Activated CD4-positive, alpha-beta T cell treated with anti-CD3 and anti-CD28 coated beads for 36 hours (primary cell): ENCODE results near the gene CHI3L1. TPM values are rescaled to one million over a fixed set of nuclear protein-coding genes. Genes with fewer than 3 reads are reported as not detected.

ENCODE experiments used
- ATAC-seq: fragments of 200-7000 bp; cut with Tn5 transposase; one replicate; pipeline ENCODE4 v1.10.0; 2021; ENCODE audit warnings: mild to moderate bottlenecking, moderate library complexity
- CTCF ChIA-PET: fragments of 350-600 bp; sonication (Branson Sonifier 250); formaldehyde crosslinking; loops from one replicate; lab custom pipeline; 2021; ENCODE audit warnings: antibody characterized with exemption; lab: Charles Lee
- POLR2A ChIA-PET: fragments of 350-600 bp; sonication (Branson Sonifier 250); formaldehyde crosslinking; loops from one replicate; lab custom pipeline; 2021; ENCODE audit warnings: antibody characterized with exemption, inconsistent platforms; lab: Charles Lee
- DNase-seq: peaks from one replicate; pipeline ENCODE4 v3.0.0-alpha.2; 2020
- H3K27ac Mint-ChIP-seq: one replicate; pipeline ENCODE4 v1.8.0; 2021; ENCODE audit warnings: mixed read lengths
- H3K27me3 Mint-ChIP-seq: one replicate; pipeline ENCODE4 v1.8.0; 2021; ENCODE audit warnings: mixed read lengths
- H3K36me3 Mint-ChIP-seq: one replicate; pipeline ENCODE4 v1.8.0; 2021; ENCODE audit warnings: low read depth, mixed read lengths
- H3K4me1 Mint-ChIP-seq: one replicate; pipeline ENCODE4 v1.8.0; 2021; ENCODE audit warnings: mixed read lengths
- H3K4me3 Mint-ChIP-seq: one replicate; pipeline ENCODE4 v1.8.0; 2021; ENCODE audit warnings: mild to moderate bottlenecking, moderate library complexity, mixed read lengths
- H3K9me3 Mint-ChIP-seq: one replicate; pipeline ENCODE4 v1.8.0; 2021; ENCODE audit warnings: low read depth, mixed read lengths
- intact Hi-C, 2 experiments: fragments of 100-400 bp; cut with DNase I in 1 of 2; cut with micrococcal nuclease in 1 of 2; formaldehyde crosslinking; loops; one replicate each; pipeline versions ENCODE4 v1.14.2 to v1.15.1; 2022 to 2024; cut with DNase I, micrococcal nuclease
- total RNA-seq, 2 experiments: library from RNA; stranded (reverse); gene quantifications; one replicate each; pipeline ENCODE4 v1.2.3, GENCODE V29; 2021

Gene CHI3L1
- total RNA-seq, 2 experiments from 2014 or later = 0.09 to 0.18 TPM

- intact Hi-C loops = no loop called here
- Mint-ChIP-seq H3K4me3 (no peak overlapping the region), H3K4me1 (no peaks in the 10 kb centered on the region), H3K27me3 (no peaks in the 10 kb centered on the region), H3K27ac (no peak overlapping the region), H3K9me3 (no peaks in the 10 kb centered on the region), H3K36me3 (no peaks in the 10 kb centered on the region)
- ATAC-seq (no peak), DNase-seq (no peak)
- ChIA-PET CTCF (interaction anchor here (0.7 kb wide), 1 partner anchor 8 kb away, joined by 3 read pairs; no protein-coding TSS in a partner anchor), POLR2A (no interaction called here)
Measured at GRCh38 chr1:203179667-203180005, 6.9 kb downstream of the CHI3L1 start.

- DNase-seq (no peak), ATAC-seq (no peak)
- ChIA-PET POLR2A (interaction anchor here (0.6 kb wide), 1 partner anchor 95 kb away, joined by 3 read pairs; no protein-coding TSS in a partner anchor), CTCF (no interaction called here)
- Mint-ChIP-seq H3K27ac (no peak overlapping the region), H3K27me3 (no peaks in the 10 kb centered on the region), H3K4me1 (no peaks in the 10 kb centered on the region), H3K36me3 (no peaks in the 10 kb centered on the region), H3K4me3 (no peak overlapping the region), H3K9me3 (no peaks in the 10 kb centered on the region)
- intact Hi-C loops = no loop called here
Measured at GRCh38 chr1:203178821-203179666, 7.5 kb downstream of the CHI3L1 start.

GRCh38 chr1:203178083-203178482, 8.4 kb downstream of the CHI3L1 start:
- ATAC-seq (no peak), DNase-seq (no peak)
- Mint-ChIP-seq H3K4me3 (no peak overlapping the region), H3K9me3 (no peaks in the 10 kb centered on the region), H3K27me3 (no peaks in the 10 kb centered on the region), H3K36me3 (no peaks in the 10 kb centered on the region), H3K27ac (no peak overlapping the region), H3K4me1 (no peaks in the 10 kb centered on the region)
- ChIA-PET POLR2A (no interaction called here), CTCF (interaction anchor here (0.7 kb wide), 1 partner anchor 50 kb away, joined by 3 read pairs; no protein-coding TSS in a partner anchor)
- intact Hi-C loops = no loop called here

- ChIA-PET POLR2A (no interaction called here), CTCF (interaction anchor here (0.7 to 1.7 kb wide), 2 partner anchors 40 to 51 kb away, joined by 3 read pairs; no protein-coding TSS in a partner anchor)
- H3K4me1 Mint-ChIP-seq = no peaks in the 10 kb centered on the region
- no peak for DNase-seq
- no peak overlapping the region for H3K27ac Mint-ChIP-seq
- intact Hi-C loops = no loop called here
- H3K27me3 Mint-ChIP-seq = no peaks in the 10 kb centered on the region
- H3K36me3 Mint-ChIP-seq = no peaks in the 10 kb centered on the region
- no peak overlapping the region for H3K4me3 Mint-ChIP-seq
- no peaks in the 10 kb centered on the region for H3K9me3 Mint-ChIP-seq
- ATAC-seq = no peak
Measured at GRCh38 chr1:203177470-203178039, 8.9 kb downstream of the CHI3L1 start.

GRCh38 chr1:203177036-203177405, 9.5 kb downstream of the CHI3L1 start:
- intact Hi-C loops = no loop called here
- no peaks in the 10 kb centered on the region for H3K9me3 Mint-ChIP-seq
- CTCF ChIA-PET = interaction anchor here (1.7 kb wide), 1 partner anchor 40 kb away, joined by 3 read pairs; no protein-coding TSS in a partner anchor
- no peak overlapping the region for H3K27ac Mint-ChIP-seq
- ATAC-seq (no peak), DNase-seq (no peak)
- POLR2A ChIA-PET = no interaction called here
- no peaks in the 10 kb centered on the region for H3K27me3 Mint-ChIP-seq
- H3K4me1 Mint-ChIP-seq = no peaks in the 10 kb centered on the region
- no peak overlapping the region for H3K4me3 Mint-ChIP-seq
- H3K36me3 Mint-ChIP-seq = no peaks in the 10 kb centered on the region

- no peaks in the 10 kb centered on the region for H3K36me3 Mint-ChIP-seq
- ChIA-PET POLR2A (no interaction called here), CTCF (interaction anchor here (1.7 kb wide), 1 partner anchor 41 kb away, joined by 3 read pairs; no protein-coding TSS in a partner anchor)
- no peaks in the 10 kb centered on the region for H3K9me3 Mint-ChIP-seq
- no peak for ATAC-seq
- H3K4me3 Mint-ChIP-seq = no peak overlapping the region
- no peak overlapping the region for H3K27ac Mint-ChIP-seq
- H3K27me3 Mint-ChIP-seq = no peaks in the 10 kb centered on the region
- no peaks in the 10 kb centered on the region for H3K4me1 Mint-ChIP-seq
- DNase-seq = no peak
- intact Hi-C loops = no loop called here
Measured at GRCh38 chr1:203176273-203177035, 10.1 kb downstream of the CHI3L1 start.

- H3K4me3 Mint-ChIP-seq = no peak overlapping the region
- no peak for DNase-seq
- CTCF ChIA-PET = interaction anchor here (0.9 to 1.7 kb wide), 3 partner anchors 42 to 136 kb away, joined by 3 to 7 read pairs (median 3); no protein-coding TSS in a partner anchor
- no peaks in the 10 kb centered on the region for H3K4me1 Mint-ChIP-seq
- H3K36me3 Mint-ChIP-seq = no peaks in the 10 kb centered on the region
- no peak overlapping the region for H3K27ac Mint-ChIP-seq
- no peaks in the 10 kb centered on the region for H3K9me3 Mint-ChIP-seq
- POLR2A ChIA-PET = no interaction called here
- intact Hi-C loops = no loop called here
- no peaks in the 10 kb centered on the region for H3K27me3 Mint-ChIP-seq
- no peak for ATAC-seq
Measured at GRCh38 chr1:203175827-203176241, 10.7 kb downstream of the CHI3L1 start.

- POLR2A ChIA-PET = no interaction called here
- Mint-ChIP-seq H3K4me3 (no peak within 1 kb of the TSS), H3K9me3 (no peaks in the 10 kb centered on the region), H3K36me3 (no peaks in the 10 kb centered on the region), H3K27ac (no peak within 1 kb of the TSS), H3K27me3 (no peaks in the 10 kb centered on the region), H3K4me1 (no peaks in the 10 kb centered on the region)
- CTCF ChIA-PET = interaction anchor here (0.9 to 1.1 kb wide), 3 partner anchors 92 to 135 kb away, joined by 3 to 7 read pairs (median 3); no protein-coding TSS in a partner anchor
- ATAC-seq (no peak), DNase-seq (no peak)
- intact Hi-C loops = no loop called here
Measured at GRCh38 chr1:203175237-203175826, 11.2 kb downstream of the CHI3L1 start, which contains the start of gene MYBPH. TSS of gene MYBPH (minus strand) at chr1:203175826. CDS start at chr1:203175755, 71 bp downstream.

- CTCF ChIA-PET = interaction anchor here (1.0 to 1.1 kb wide), 3 partner anchors 93 to 135 kb away, joined by 3 to 5 read pairs (median 3); no protein-coding TSS in a partner anchor
- Mint-ChIP-seq H3K4me3 (no peak overlapping the region), H3K27me3 (no peaks in the 10 kb centered on the region)
Measured at GRCh38 chr1:203174324-203174985, 12.0 kb downstream of the CHI3L1 start.

GRCh38 chr1:203173566-203173965, 12.9 kb downstream of the CHI3L1 start:
- Mint-ChIP-seq H3K9me3 (no peaks in the 10 kb centered on the region), H3K4me3 (no peak overlapping the region), H3K27ac (no peak overlapping the region), H3K27me3 (no peaks in the 10 kb centered on the region), H3K36me3 (no peaks in the 10 kb centered on the region), H3K4me1 (no peaks in the 10 kb centered on the region)
- DNase-seq (no peak), ATAC-seq (no peak)
- intact Hi-C loops = loop anchor here (2.0 to 5.0 kb wide), 3 partner anchors 43 to 136 kb away; no protein-coding TSS in a partner anchor
- ChIA-PET POLR2A (no interaction called here), CTCF (interaction anchor here (0.7 to 3.4 kb wide), 8 partner anchors 17 to 135 kb away, joined by 3 to 28 read pairs (median 4); partner anchors contain the start of gene ADORA1)

More at GRCh38 chr1:203174324-203174985, 12.0 kb downstream of the CHI3L1 start:
- no peak for DNase-seq
- intact Hi-C loops = loop anchor here in 1 of 2 experiments (5.0 kb wide), 1 partner anchor 137 kb away; no protein-coding TSS in a partner anchor
- H3K36me3 Mint-ChIP-seq = no peaks in the 10 kb centered on the region
- H3K27ac Mint-ChIP-seq = no peak overlapping the region
- H3K9me3 Mint-ChIP-seq = no peaks in the 10 kb centered on the region
- H3K4me1 Mint-ChIP-seq = no peaks in the 10 kb centered on the region
- POLR2A ChIA-PET = no interaction called here
- ATAC-seq = no peak
